Measurements from ENCODE around the gene RASD2.

Gene RASD2

GRCh38 chr22:35518811-35519210 is 21.8 kb upstream of the RASD2 start:
- DNase-seq (ENCODE audit: low spot score): no peak

GRCh38 chr22:35519306-35520000 is 21.2 kb upstream of the RASD2 start:
- no peak for DNase-seq (ENCODE audit: low spot score)

- DNase-seq (ENCODE audit: low spot score): no peak
These were observed 19.0 kb upstream of the RASD2 start for GRCh38 chr22:35521358-35522224.

GRCh38 chr22:35522225-35523149 is 18.1 kb upstream of the RASD2 start:
- no peak for DNase-seq (ENCODE audit: low spot score)

GRCh38 chr22:35523167-35523947 is 17.3 kb upstream of the RASD2 start:
- no peak for DNase-seq (ENCODE audit: low spot score)

GRCh38 chr22:35524966-35525686 is 15.5 kb upstream of the RASD2 start:
- no peak for DNase-seq (ENCODE audit: low spot score)

- no peak for DNase-seq (ENCODE audit: low spot score)
These were observed 14.8 kb upstream of the RASD2 start for GRCh38 chr22:35525687-35526332.

GRCh38 chr22:35526333-35526979 is 14.2 kb upstream of the RASD2 start:
- DNase-seq (ENCODE audit: low spot score): no peak

GRCh38 chr22:35528927-35529326 is 11.7 kb upstream of the RASD2 start:
- DNase-seq (ENCODE audit: low spot score): no peak

- no peak for DNase-seq (ENCODE audit: low spot score)
These were observed 9.9 kb upstream of the RASD2 start for GRCh38 chr22:35530700-35531099.

GRCh38 chr22:35531202-35531601 is 9.4 kb upstream of the RASD2 start:
- no peak for DNase-seq (ENCODE audit: low spot score)

GRCh38 chr22:35531676-35532075 is 9.0 kb upstream of the RASD2 start:
- DNase-seq (ENCODE audit: low spot score): no peak

- DNase-seq (ENCODE audit: low spot score): no peak
These were observed 7.1 kb upstream of the RASD2 start for GRCh38 chr22:35533365-35534029.

GRCh38 chr22:35534091-35534490 is 6.5 kb upstream of the RASD2 start:
- no peak for DNase-seq (ENCODE audit: low spot score)

- DNase-seq (ENCODE audit: low spot score): no peak
These were observed 3.4 kb upstream of the RASD2 start for GRCh38 chr22:35537232-35537631.

GRCh38 chr22:35538801-35539321 is 1.8 kb upstream of the RASD2 start:
- no peak for DNase-seq (ENCODE audit: low spot score)

GRCh38 chr22:35539487-35539886 is 1.1 kb upstream of the RASD2 start:
- DNase-seq (ENCODE audit: low spot score): no peak

GRCh38 chr22:35539910-35540594 is 579 bp upstream of the RASD2 start:
- peak; percentile 46 for DNase-seq (ENCODE audit: low spot score)

All from CD4-positive, alpha-beta T cell treated with Interleukin-6 at 100 ng/mL for 8 hours (primary cell).